ENCODE data around the gene SATB2.

- TF ChIP-seq CTCF (IDR thresholded peaks at IDR 0.05), result no peak
- no peak for TF ChIP-seq POLR2A (IDR thresholded peaks at IDR 0.05)
- TF ChIP-seq EP300 (IDR thresholded peaks at IDR 0.05), result no peak
- no peak for TF ChIP-seq POLR2AphosphoS5 (IDR thresholded peaks at IDR 0.05)
Observed at GRCh38 chr2:199407421-199407820, 50.3 kb downstream of the SATB2 start.

Measured in stomach (tissue), 4 donors.